Keratinocyte (primary cell): Measurements from ENCODE around the gene PAFAH1B2. TPM values are rescaled to one million over a fixed set of nuclear protein-coding genes. Genes with fewer than 3 reads are reported as not detected.

Experiments
- DNase-seq: peaks from one replicate; pipeline ENCODE4 v3.0.0-alpha.2; 2011; ENCODE audit warnings: low read depth, missing footprints, low spot score
- FAIRE-seq: peaks from 2 replicates; lab custom pipeline; 2011; peaks lifted over from hg19 to GRCh38; lab: Jason Lieb, UNC
- H2AFZ ChIP-seq: 2 replicates; pipeline ENCODE4 v1.6.0; 2012; ENCODE audit warnings: low read length, control low read depth, inconsistent platforms; ENCODE audit not compliant: control insufficient read depth
- H3K27ac ChIP-seq: 2 replicates; pipeline ENCODE4 v1.5.1; 2011; ENCODE audit warnings: low read length; ENCODE audit not compliant: control insufficient read depth, insufficient read depth
- H3K27me3 ChIP-seq: 3 replicates; pipeline ENCODE4 v1.6.0; 2011; ENCODE audit warnings: low read length; ENCODE audit not compliant: control insufficient read depth, insufficient read depth; ENCODE audit errors: extremely low read depth
- H3K36me3 ChIP-seq, 2 experiments: 2 replicates in 1 of 2; 3 replicates in 1 of 2; pipeline ENCODE4 v1.5.1; 2011; ENCODE audit warnings: low read length in 2 of 2, mild to moderate bottlenecking in 1 of 2; ENCODE audit not compliant: control insufficient read depth in 2 of 2, insufficient read depth in 2 of 2; ENCODE audit errors: extremely low read depth in 1 of 2
- H3K4me1 ChIP-seq: 3 replicates; pipeline ENCODE4 v1.5.1; 2011; ENCODE audit warnings: low read length; ENCODE audit not compliant: control insufficient read depth, insufficient read depth; ENCODE audit errors: extremely low read depth
- H3K4me2 ChIP-seq: 3 replicates; pipeline ENCODE4 v1.6.0; 2011; ENCODE audit warnings: low read depth, low read length; ENCODE audit not compliant: control insufficient read depth, insufficient read depth; ENCODE audit errors: extremely low read depth
- H3K4me3 ChIP-seq, 3 experiments: fragments of 200-600 bp in 1 of 3; sonication (generic) in 1 of 3; 2 replicates in 2 of 3; 3 replicates in 1 of 3; pipeline ENCODE4 v1.5.1; 2011 to 2016; ENCODE audit warnings: low read length in 3 of 3, mild to moderate bottlenecking in 3 of 3, control low read depth in 2 of 3, inconsistent platforms in 1 of 3, low read depth in 1 of 3, mixed read lengths in 1 of 3, mixed run types in 1 of 3, moderate library complexity in 1 of 3; ENCODE audit not compliant: control insufficient read depth in 2 of 3, insufficient read depth in 2 of 3; ENCODE audit errors: extremely low read depth in 1 of 3
- H3K79me2 ChIP-seq: 2 replicates; pipeline ENCODE4 v1.6.0; 2012; ENCODE audit warnings: low read length; ENCODE audit not compliant: control insufficient read depth, insufficient read depth
- H3K9ac ChIP-seq: 3 replicates; pipeline ENCODE4 v1.6.0; 2011; ENCODE audit warnings: low read length; ENCODE audit not compliant: control insufficient read depth, insufficient read depth; ENCODE audit errors: extremely low read depth
- H3K9me1 ChIP-seq: 3 replicates; pipeline ENCODE4 v1.6.0; 2011; ENCODE audit warnings: low read length; ENCODE audit not compliant: control insufficient read depth, insufficient read depth; ENCODE audit errors: extremely low read depth
- H3K9me3 ChIP-seq: 2 replicates; pipeline ENCODE4 v1.5.1; 2012; ENCODE audit warnings: low read depth, low read length; ENCODE audit not compliant: control insufficient read depth
- H4K20me1 ChIP-seq: 3 replicates; pipeline ENCODE4 v1.6.0; 2011; ENCODE audit warnings: low read length; ENCODE audit not compliant: control insufficient read depth, insufficient read depth; ENCODE audit errors: extremely low read depth
- EZH2 ChIP-seq: IDR thresholded peaks from one replicate; pipeline ENCODE4 v1.6.1; 2012; ENCODE audit warnings: inconsistent platforms, mild to moderate bottlenecking, low read length, moderate library complexity
- dilution Hi-C: fragments of 300-500 bp; cut with MboI; formaldehyde crosslinking; loops from one replicate; pipeline ENCODE4 v1.7.0; 2020; ENCODE audit warnings: low sequenced_read_pairs; ENCODE audit not compliant: extremely low pct_ligation_motif_present
- polyA plus RNA-seq, 5 experiments: library from polyadenylated mRNA; depleted of rRNA in 3 of 5; stranded (reverse) in 3 of 5; stranded (forward) in 1 of 5; unstranded in 1 of 5; fragments of >200 nt; gene quantifications; 1 replicate in 1 of 5; 2 replicates in 3 of 5; 3 replicates in 1 of 5; pipeline versions ENCODE4 v1.2.1 to v1.2.3, GENCODE V29; 2011 to 2012; ENCODE audit warnings: missing spikeins in 2 of 5, low read depth in 1 of 5, low replicate concordance in 1 of 5
- TF ChIP-seq, protein P1 (sequence below), 3 experiments: IDR thresholded peaks in 1 of 3; conservative IDR thresholded peaks in 1 of 3; optimal IDR thresholded peaks in 1 of 3; 2 replicates in 2 of 3; 3 replicates in 1 of 3; pipeline versions ENCODE3 to v1.5.1; 2011; ENCODE audit warnings: low read length in 3 of 3, mild to moderate bottlenecking in 3 of 3, moderate library complexity in 2 of 3, control low read depth in 1 of 3, inconsistent platforms in 1 of 3; ENCODE audit not compliant: insufficient read depth in 2 of 3; ENCODE audit errors: extremely low read depth in 1 of 3

PAFAH1B2 gene
- polyA plus RNA-seq, 1 donor (not counting 4 experiments of a cell fraction or from before 2014, with no cell fraction given) = 76.4 TPM

DNA sequence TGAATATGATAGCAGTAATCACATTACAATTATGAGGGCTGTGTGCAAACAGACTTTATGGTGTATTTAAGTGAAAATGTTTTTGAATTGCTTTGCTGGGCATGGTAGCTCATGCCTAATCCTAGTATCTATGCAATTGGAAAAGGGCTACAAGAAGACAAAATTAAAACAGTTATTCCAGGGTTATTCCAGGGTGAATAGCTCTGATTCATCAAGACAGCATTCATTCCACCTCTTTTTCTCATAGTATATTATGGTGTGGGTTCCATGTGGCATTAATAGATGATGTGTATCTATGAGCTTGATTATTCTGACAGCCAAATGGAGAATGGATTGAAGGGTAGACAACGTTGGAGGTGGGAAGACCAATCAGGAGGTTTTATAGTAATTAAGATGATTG lies 22.4 kb downstream of the PAFAH1B2 start:
- peaks cover 19 to 22% of the 10 kb centered on the region in 2 experiments for H3K36me3 ChIP-seq
- peaks cover 22% of the 10 kb centered on the region for H3K79me2 ChIP-seq
- H3K9me1 ChIP-seq = no peaks in the 10 kb centered on the region
- no peak overlapping the region for H3K9ac ChIP-seq
- H3K4me3 ChIP-seq = no peak overlapping the region
- no peaks in the 10 kb centered on the region for H3K27me3 ChIP-seq
- no peak overlapping the region for H3K4me2 ChIP-seq
- dilution Hi-C loops = no loop called here
- no peak for FAIRE-seq
- no peak for DNase-seq
- no peak overlapping the region for H3K27ac ChIP-seq
- no peak overlapping the region for H2AFZ ChIP-seq
- no peaks in the 10 kb centered on the region for H3K4me1 ChIP-seq
- peaks cover 3% of the 10 kb centered on the region for H4K20me1 ChIP-seq
- TF ChIP-seq, protein P1, sequence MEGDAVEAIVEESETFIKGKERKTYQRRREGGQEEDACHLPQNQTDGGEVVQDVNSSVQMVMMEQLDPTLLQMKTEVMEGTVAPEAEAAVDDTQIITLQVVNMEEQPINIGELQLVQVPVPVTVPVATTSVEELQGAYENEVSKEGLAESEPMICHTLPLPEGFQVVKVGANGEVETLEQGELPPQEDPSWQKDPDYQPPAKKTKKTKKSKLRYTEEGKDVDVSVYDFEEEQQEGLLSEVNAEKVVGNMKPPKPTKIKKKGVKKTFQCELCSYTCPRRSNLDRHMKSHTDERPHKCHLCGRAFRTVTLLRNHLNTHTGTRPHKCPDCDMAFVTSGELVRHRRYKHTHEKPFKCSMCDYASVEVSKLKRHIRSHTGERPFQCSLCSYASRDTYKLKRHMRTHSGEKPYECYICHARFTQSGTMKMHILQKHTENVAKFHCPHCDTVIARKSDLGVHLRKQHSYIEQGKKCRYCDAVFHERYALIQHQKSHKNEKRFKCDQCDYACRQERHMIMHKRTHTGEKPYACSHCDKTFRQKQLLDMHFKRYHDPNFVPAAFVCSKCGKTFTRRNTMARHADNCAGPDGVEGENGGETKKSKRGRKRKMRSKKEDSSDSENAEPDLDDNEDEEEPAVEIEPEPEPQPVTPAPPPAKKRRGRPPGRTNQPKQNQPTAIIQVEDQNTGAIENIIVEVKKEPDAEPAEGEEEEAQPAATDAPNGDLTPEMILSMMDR (optimal IDR thresholded peaks at IDR 0.05 in 1 of 3, IDR thresholded peaks at IDR 0.05 in 1 of 3, conservative IDR thresholded peaks at IDR 0.05 in 1 of 3; ENCODE audit: extremely low read depth in 1 of 3, insufficient read depth in 2 of 3, low read length in 3 of 3) = no peak
- TF ChIP-seq EZH2 = no peak
- no peaks in the 10 kb centered on the region for H3K9me3 ChIP-seq

DNA sequence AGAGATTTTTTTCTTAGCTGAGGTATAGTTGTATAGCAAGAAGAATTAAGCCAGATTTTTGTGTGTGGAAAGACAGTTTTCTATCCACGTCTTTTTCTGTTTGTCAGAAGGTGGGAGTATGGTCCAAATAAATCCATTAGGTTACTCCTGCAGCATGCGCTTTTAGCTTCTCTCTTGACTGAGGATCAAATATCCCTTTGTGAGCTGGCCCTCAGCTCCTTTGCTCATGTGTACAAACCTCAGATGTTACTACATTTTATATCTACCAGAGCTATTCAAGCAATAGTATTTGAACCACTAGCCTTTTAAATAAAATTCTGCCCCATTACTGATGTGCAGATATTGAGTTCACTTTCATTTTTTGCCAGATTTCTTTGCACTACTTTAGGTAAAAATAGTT lies 25.6 kb downstream of the PAFAH1B2 start:
- H3K4me3 ChIP-seq = no peak overlapping the region
- peaks cover 15% of the 10 kb centered on the region for H3K79me2 ChIP-seq
- peaks cover 14 to 18% of the 10 kb centered on the region in 2 experiments for H3K36me3 ChIP-seq
- no peaks in the 10 kb centered on the region for H3K9me1 ChIP-seq
- peaks cover 7% of the 10 kb centered on the region for H3K4me1 ChIP-seq
- H2AFZ ChIP-seq = no peak overlapping the region
- FAIRE-seq (no peak), DNase-seq (no peak)
- no peaks in the 10 kb centered on the region for H3K27me3 ChIP-seq
- H4K20me1 ChIP-seq = peaks cover 3% of the 10 kb centered on the region
- TF ChIP-seq EZH2 = no peak
- TF ChIP-seq, protein P1 (optimal IDR thresholded peaks at IDR 0.05 in 1 of 3, IDR thresholded peaks at IDR 0.05 in 1 of 3, conservative IDR thresholded peaks at IDR 0.05 in 1 of 3; ENCODE audit: extremely low read depth in 1 of 3, insufficient read depth in 2 of 3, low read length in 3 of 3) = no peak
- no peak overlapping the region for H3K27ac ChIP-seq
- dilution Hi-C loops = no loop called here
- H3K9me3 ChIP-seq = no peaks in the 10 kb centered on the region
- no peak overlapping the region for H3K9ac ChIP-seq
- no peak overlapping the region for H3K4me2 ChIP-seq
